ENCODE results near the gene KCNMA1. TPM values are rescaled to one million over a fixed set of nuclear protein-coding genes. Genes with fewer than 3 reads are reported as not detected.

The KCNMA1 gene
- polyA plus RNA-seq, 4 donors, result 2.7 to 8.6 (median 7.7) TPM

- Histone ChIP-seq H3K9me3 (ENCODE audit: control insufficient read depth in 2 of 2, insufficient read depth in 1 of 2, low read depth in 1 of 2, low read length in 1 of 2) (no peaks in the 10 kb centered on the region), H3K4me3 (ENCODE audit: low read depth in 1 of 3, low read length in 3 of 3) (no peak overlapping the region), H3K4me1 (ENCODE audit: control insufficient read depth in 3 of 3, insufficient read depth in 2 of 3, low read depth in 1 of 3, low read length in 2 of 3) (peaks cover 11 to 37% (median 15%) of the 10 kb centered on the region in 3 donors), H3K27me3 (ENCODE audit: control insufficient read depth in 3 of 3, insufficient read depth in 3 of 3, low read length in 3 of 3) (no peaks in the 10 kb centered on the region), H3K27ac (ENCODE audit: low read depth in 1 of 3, low read length in 2 of 3) (peak overlapping the region in 1 of 3 donors; percentile 36), H3K36me3 (ENCODE audit: control insufficient read depth in 3 of 3, insufficient read depth in 2 of 3, low read depth in 1 of 3, low read length in 3 of 3) (no peaks in the 10 kb centered on the region)
- DNase-seq (peak in 1 of 2 donors; percentile 46), FAIRE-seq (no peak)
- 19 to 36% (median 27%) methylated on average over 9 of the region's 9 CpGs for WGBS, 3 donors
Observed at GRCh38 chr10:77613476-77614130, 24.0 kb downstream of the KCNMA1 start.

GRCh38 chr10:77611670-77612069, 25.9 kb downstream of the KCNMA1 start:
- 16 to 69% (median 31%) methylated on average over 2 of the region's 2 CpGs for WGBS, 3 donors
- Histone ChIP-seq H3K4me3 (ENCODE audit: low read depth in 1 of 3, low read length in 3 of 3) (no peak overlapping the region), H3K9me3 (ENCODE audit: control insufficient read depth in 2 of 2, insufficient read depth in 1 of 2, low read depth in 1 of 2, low read length in 1 of 2) (no peaks in the 10 kb centered on the region), H3K27me3 (ENCODE audit: control insufficient read depth in 3 of 3, insufficient read depth in 3 of 3, low read length in 3 of 3) (no peaks in the 10 kb centered on the region), H3K27ac (ENCODE audit: low read depth in 1 of 3, low read length in 2 of 3) (peak overlapping the region in 2 of 3 donors; percentile 62 to 84), H3K4me1 (ENCODE audit: control insufficient read depth in 3 of 3, insufficient read depth in 2 of 3, low read depth in 1 of 3, low read length in 2 of 3) (peaks cover 11 to 37% (median 15%) of the 10 kb centered on the region in 3 donors), H3K36me3 (ENCODE audit: control insufficient read depth in 3 of 3, insufficient read depth in 2 of 3, low read depth in 1 of 3, low read length in 3 of 3) (no peaks in the 10 kb centered on the region)
- no peak for FAIRE-seq
- peak; percentile 80 to 95 for DNase-seq

- H3K4me1 ChIP-seq (ENCODE audit: control insufficient read depth in 3 of 3, insufficient read depth in 2 of 3, low read depth in 1 of 3, low read length in 2 of 3), result peaks cover 11 to 37% (median 15%) of the 10 kb centered on the region in 3 donors
- FAIRE-seq (no peak), DNase-seq (peak; percentile 38 to 67)
- no peaks in the 10 kb centered on the region for H3K9me3 ChIP-seq (ENCODE audit: control insufficient read depth in 2 of 2, insufficient read depth in 1 of 2, low read depth in 1 of 2, low read length in 1 of 2)
- WGBS, 3 donors, result 29 to 69% (median 38%) methylated on average over 5 of the region's 5 CpGs
- H3K27me3 ChIP-seq (ENCODE audit: control insufficient read depth in 3 of 3, insufficient read depth in 3 of 3, low read length in 3 of 3), result no peaks in the 10 kb centered on the region
- H3K4me3 ChIP-seq (ENCODE audit: low read depth in 1 of 3, low read length in 3 of 3), result no peak overlapping the region
- no peaks in the 10 kb centered on the region for H3K36me3 ChIP-seq (ENCODE audit: control insufficient read depth in 3 of 3, insufficient read depth in 2 of 3, low read depth in 1 of 3, low read length in 3 of 3)
- peak overlapping the region in 2 of 3 donors; percentile 62 to 84 for H3K27ac ChIP-seq (ENCODE audit: low read depth in 1 of 3, low read length in 2 of 3)
Observed at GRCh38 chr10:77611221-77611620, 26.4 kb downstream of the KCNMA1 start.

- H3K4me1 ChIP-seq (ENCODE audit: control insufficient read depth in 3 of 3, insufficient read depth in 2 of 3, low read depth in 1 of 3, low read length in 2 of 3), result peaks cover 11 to 39% (median 15%) of the 10 kb centered on the region in 3 donors
- no peaks in the 10 kb centered on the region for H3K27me3 ChIP-seq (ENCODE audit: control insufficient read depth in 3 of 3, insufficient read depth in 3 of 3, low read length in 3 of 3)
- 65 to 93% (median 79%) methylated on average over 5 of the region's 5 CpGs for WGBS, 3 donors
- H3K36me3 ChIP-seq (ENCODE audit: control insufficient read depth in 3 of 3, insufficient read depth in 2 of 3, low read depth in 1 of 3, low read length in 3 of 3), result no peaks in the 10 kb centered on the region
- peak overlapping the region in 2 of 3 donors; percentile 40 to 84 for H3K27ac ChIP-seq (ENCODE audit: low read depth in 1 of 3, low read length in 2 of 3)
- FAIRE-seq (no peak), DNase-seq (no peak)
- no peak overlapping the region for H3K4me3 ChIP-seq (ENCODE audit: low read depth in 1 of 3, low read length in 3 of 3)
- no peaks in the 10 kb centered on the region for H3K9me3 ChIP-seq (ENCODE audit: control insufficient read depth in 2 of 2, insufficient read depth in 1 of 2, low read depth in 1 of 2, low read length in 1 of 2)
Observed at GRCh38 chr10:77609781-77610272, 27.8 kb downstream of the KCNMA1 start.

- Histone ChIP-seq H3K27me3 (ENCODE audit: control insufficient read depth in 3 of 3, insufficient read depth in 3 of 3, low read length in 3 of 3) (no peaks in the 10 kb centered on the region), H3K4me1 (ENCODE audit: control insufficient read depth in 3 of 3, insufficient read depth in 2 of 3, low read depth in 1 of 3, low read length in 2 of 3) (peaks cover 12 to 44% (median 17%) of the 10 kb centered on the region in 3 donors), H3K4me3 (ENCODE audit: low read depth in 1 of 3, low read length in 3 of 3) (no peak overlapping the region), H3K27ac (ENCODE audit: low read depth in 1 of 3, low read length in 2 of 3) (no peak overlapping the region), H3K9me3 (ENCODE audit: control insufficient read depth in 2 of 2, insufficient read depth in 1 of 2, low read depth in 1 of 2, low read length in 1 of 2) (no peaks in the 10 kb centered on the region), H3K36me3 (ENCODE audit: control insufficient read depth in 3 of 3, insufficient read depth in 2 of 3, low read depth in 1 of 3, low read length in 3 of 3) (no peaks in the 10 kb centered on the region)
- FAIRE-seq (no peak), DNase-seq (no peak)
- WGBS, 3 donors, result 79 to 89% (median 86%) methylated on average over 9 of the region's 9 CpGs
Observed at GRCh38 chr10:77608281-77608680, 29.3 kb downstream of the KCNMA1 start.

- Histone ChIP-seq H3K4me3 (ENCODE audit: low read depth in 1 of 3, low read length in 3 of 3) (no peak overlapping the region), H3K4me1 (ENCODE audit: control insufficient read depth in 3 of 3, insufficient read depth in 2 of 3, low read depth in 1 of 3, low read length in 2 of 3) (peaks cover 8 to 37% (median 12%) of the 10 kb centered on the region in 3 donors), H3K36me3 (ENCODE audit: control insufficient read depth in 3 of 3, insufficient read depth in 2 of 3, low read depth in 1 of 3, low read length in 3 of 3) (no peaks in the 10 kb centered on the region), H3K9me3 (ENCODE audit: control insufficient read depth in 2 of 2, insufficient read depth in 1 of 2, low read depth in 1 of 2, low read length in 1 of 2) (no peaks in the 10 kb centered on the region), H3K27ac (ENCODE audit: low read depth in 1 of 3, low read length in 2 of 3) (no peak overlapping the region), H3K27me3 (ENCODE audit: control insufficient read depth in 3 of 3, insufficient read depth in 3 of 3, low read length in 3 of 3) (no peaks in the 10 kb centered on the region)
- FAIRE-seq (no peak), DNase-seq (no peak)
- WGBS, 3 donors, result 75 to 88% (median 76%) methylated on average over 2 of the region's 2 CpGs
Observed at GRCh38 chr10:77606751-77607150, 30.9 kb downstream of the KCNMA1 start.

GRCh38 chr10:77605466-77605865, 32.1 kb downstream of the KCNMA1 start:
- H3K27me3 ChIP-seq (ENCODE audit: control insufficient read depth in 3 of 3, insufficient read depth in 3 of 3, low read length in 3 of 3), result no peaks in the 10 kb centered on the region
- DNase-seq, result no peak
- no peak overlapping the region for H3K4me3 ChIP-seq (ENCODE audit: low read depth in 1 of 3, low read length in 3 of 3)
- H3K9me3 ChIP-seq (ENCODE audit: control insufficient read depth in 2 of 2, insufficient read depth in 1 of 2, low read depth in 1 of 2, low read length in 1 of 2), result no peaks in the 10 kb centered on the region
- FAIRE-seq, result no peak
- H3K27ac ChIP-seq (ENCODE audit: low read depth in 1 of 3, low read length in 2 of 3), result no peak overlapping the region
- peaks cover 5 to 25% (median 8%) of the 10 kb centered on the region in 3 donors for H3K4me1 ChIP-seq (ENCODE audit: control insufficient read depth in 3 of 3, insufficient read depth in 2 of 3, low read depth in 1 of 3, low read length in 2 of 3)
- 58 to 65% (median 64%) methylated on average over 4 of the region's 4 CpGs for WGBS, 3 donors
- H3K36me3 ChIP-seq (ENCODE audit: control insufficient read depth in 3 of 3, insufficient read depth in 2 of 3, low read depth in 1 of 3, low read length in 3 of 3), result no peaks in the 10 kb centered on the region

- Histone ChIP-seq H3K9me3 (ENCODE audit: control insufficient read depth in 2 of 2, insufficient read depth in 1 of 2, low read depth in 1 of 2, low read length in 1 of 2) (no peaks in the 10 kb centered on the region), H3K4me3 (ENCODE audit: low read depth in 1 of 3, low read length in 3 of 3) (no peak overlapping the region), H3K27me3 (ENCODE audit: control insufficient read depth in 3 of 3, insufficient read depth in 3 of 3, low read length in 3 of 3) (no peaks in the 10 kb centered on the region), H3K27ac (ENCODE audit: low read depth in 1 of 3, low read length in 2 of 3) (no peak overlapping the region), H3K36me3 (ENCODE audit: control insufficient read depth in 3 of 3, insufficient read depth in 2 of 3, low read depth in 1 of 3, low read length in 3 of 3) (no peaks in the 10 kb centered on the region), H3K4me1 (ENCODE audit: control insufficient read depth in 3 of 3, insufficient read depth in 2 of 3, low read depth in 1 of 3, low read length in 2 of 3) (peaks cover 5 to 21% (median 6%) of the 10 kb centered on the region in 3 donors)
- WGBS, 3 donors, result 28 to 54% (median 48%) methylated on average over 6 of the region's 6 CpGs
- DNase-seq (peak; percentile 33 to 55), FAIRE-seq (no peak)
Observed at GRCh38 chr10:77604941-77605351, 32.7 kb downstream of the KCNMA1 start.

Data from small intestine (tissue), 7 donors.